Measurements from ENCODE around the gene PAPPA2.

The PAPPA2 gene

GRCh38 chr1:176893625-176894352 lies 430.8 kb downstream of the PAPPA2 start:
- TF ChIP-seq Cebpa-rat (IDR thresholded peaks at IDR 0.05) = no peak
- Histone ChIP-seq H3K9me3 (replicated peaks in 1 of 11) (no peaks in the 10 kb centered on the region), H4K20me1 (no peaks in the 10 kb centered on the region; a peak in 1 of 22 replicates), H3K36me3 (no peaks in the 10 kb centered on the region), H3K9ac (no peak overlapping the region), H3K27me3 (no peaks in the 10 kb centered on the region), H3K4me1 (peaks cover 0 to 17% (median 7%) of the 10 kb centered on the region in 10 experiments; a peak in 10 of 20 replicates), H3K27ac (no peak overlapping the region), H3K4me2 (no peak overlapping the region), H3K4me3 (no peak overlapping the region)

DNA sequence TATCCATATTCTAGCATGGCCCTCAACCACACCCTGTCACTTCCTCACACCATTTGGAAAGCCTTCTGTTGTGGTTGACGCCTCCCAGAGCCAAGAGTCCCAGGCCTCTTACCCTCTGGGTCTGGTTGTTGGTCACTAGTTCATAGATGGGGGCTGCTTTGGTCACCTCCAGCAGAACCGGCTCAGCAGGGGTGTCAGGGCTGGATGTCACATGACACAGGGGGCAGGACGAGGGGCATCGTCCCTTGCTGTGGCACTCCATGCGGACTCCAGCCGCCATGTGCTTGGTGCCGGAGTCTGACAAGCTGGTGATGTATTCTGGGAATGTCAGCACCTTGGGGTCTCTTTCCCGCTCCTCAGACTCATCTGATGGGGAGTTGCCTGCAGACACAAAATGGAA lies 431.5 kb downstream of the PAPPA2 start:
- H4K20me1 ChIP-seq = no peaks in the 10 kb centered on the region; a peak in 1 of 22 replicates
- H3K27ac ChIP-seq = no peak overlapping the region
- H3K4me2 ChIP-seq = no peak overlapping the region
- H3K9me3 ChIP-seq (replicated peaks in 1 of 11) = no peaks in the 10 kb centered on the region
- H3K27me3 ChIP-seq = no peaks in the 10 kb centered on the region
- no peaks in the 10 kb centered on the region for H3K36me3 ChIP-seq
- TF ChIP-seq Cebpa-rat (IDR thresholded peaks at IDR 0.05) = no peak
- H3K4me3 ChIP-seq = no peak overlapping the region
- peaks cover 0 to 17% (median 9%) of the 10 kb centered on the region in 10 experiments; a peak in 11 of 20 replicates for H3K4me1 ChIP-seq
- no peak overlapping the region for H3K9ac ChIP-seq
